Erythroblast (primary cell): ENCODE results near the gene WDR20.

ENCODE experiments used
- GATA1 ChIP-seq: IDR thresholded peaks from 2 replicates; pipeline ENCODE4 v1.6.1; 2011; ENCODE audit warnings: low read depth, mild to moderate bottlenecking, control low read depth, low read length, moderate library complexity
- POLR2A ChIP-seq: IDR thresholded peaks from 2 replicates; pipeline ENCODE4 v1.6.1; 2011; ENCODE audit warnings: mild to moderate bottlenecking, low read length

DNA sequence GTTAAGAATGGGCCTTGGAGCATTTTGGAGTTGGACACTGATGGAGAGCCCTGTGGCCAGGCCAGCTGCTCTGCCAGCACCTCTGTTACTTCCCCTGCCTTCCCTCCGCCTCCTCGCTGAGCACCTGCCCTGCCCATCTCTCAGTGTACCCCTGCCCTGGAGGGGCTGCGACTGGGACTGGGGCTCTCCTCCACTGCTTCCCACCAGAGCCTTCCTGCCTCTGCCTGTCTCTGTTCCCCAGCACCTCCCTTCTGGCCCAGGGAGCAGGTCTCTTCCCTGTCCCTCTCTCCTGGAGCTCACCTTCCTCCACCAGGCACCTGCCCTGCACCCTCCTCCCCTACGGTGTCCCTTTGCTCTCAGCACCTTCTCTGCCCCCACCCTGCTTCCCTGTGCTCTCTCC, 62.1 kb downstream of the WDR20 start:
- TF ChIP-seq POLR2A, result no peak
- TF ChIP-seq GATA1, result no peak
